A549 (cell line): Measurements from ENCODE around the gene NOXA1.

ENCODE experiments used
- CTCF ChIP-seq: fragments of >200 bp; sonication (Bioruptor Twin); formaldehyde crosslinking; IDR thresholded peaks from 3 replicates; pipeline ENCODE4 v1.5.1; 2016
- MAX ChIP-seq: IDR thresholded peaks from 2 replicates; pipeline ENCODE4 v1.6.1; 2012
- PHF8 ChIP-seq: fragments of 200-600 bp; sonication (generic); IDR thresholded peaks from 2 replicates; pipeline ENCODE4 v1.6.1; 2016; ENCODE audit warnings: low read depth, mild to moderate bottlenecking, antibody characterized with exemption, moderate library complexity, borderline replicate concordance
- ZFP36 ChIP-seq: fragments of 450-650 bp; IDR thresholded peaks from 2 replicates; pipeline ENCODE4 v1.6.1; 2014; ENCODE audit warnings: borderline replicate concordance; ENCODE audit not compliant: partially characterized antibody
- ZSCAN20 ChIP-seq: fragments of 250-450 bp; sonication (Bioruptor Pico); IDR thresholded peaks from 2 replicates; pipeline ENCODE4 v1.8.0; 2022; ENCODE audit warnings: mild to moderate bottlenecking, moderate library complexity

- TF ChIP-seq MAX (no peak), ZFP36 (no peak), CTCF (no peak), ZSCAN20 (CRISPR knock-in tag) (no peak), PHF8 (no peak)
Measured at GRCh38 chr9:137380171-137380570, 43.0 kb upstream of the NOXA1 start.
